ENCODE data around the gene TRAF3IP3. TPM values are rescaled to one million over a fixed set of nuclear protein-coding genes. Genes with fewer than 3 reads are reported as not detected.

TRAF3IP3 gene
- total RNA-seq, 1 experiment from 2014 or later = 0.34 TPM

DNA sequence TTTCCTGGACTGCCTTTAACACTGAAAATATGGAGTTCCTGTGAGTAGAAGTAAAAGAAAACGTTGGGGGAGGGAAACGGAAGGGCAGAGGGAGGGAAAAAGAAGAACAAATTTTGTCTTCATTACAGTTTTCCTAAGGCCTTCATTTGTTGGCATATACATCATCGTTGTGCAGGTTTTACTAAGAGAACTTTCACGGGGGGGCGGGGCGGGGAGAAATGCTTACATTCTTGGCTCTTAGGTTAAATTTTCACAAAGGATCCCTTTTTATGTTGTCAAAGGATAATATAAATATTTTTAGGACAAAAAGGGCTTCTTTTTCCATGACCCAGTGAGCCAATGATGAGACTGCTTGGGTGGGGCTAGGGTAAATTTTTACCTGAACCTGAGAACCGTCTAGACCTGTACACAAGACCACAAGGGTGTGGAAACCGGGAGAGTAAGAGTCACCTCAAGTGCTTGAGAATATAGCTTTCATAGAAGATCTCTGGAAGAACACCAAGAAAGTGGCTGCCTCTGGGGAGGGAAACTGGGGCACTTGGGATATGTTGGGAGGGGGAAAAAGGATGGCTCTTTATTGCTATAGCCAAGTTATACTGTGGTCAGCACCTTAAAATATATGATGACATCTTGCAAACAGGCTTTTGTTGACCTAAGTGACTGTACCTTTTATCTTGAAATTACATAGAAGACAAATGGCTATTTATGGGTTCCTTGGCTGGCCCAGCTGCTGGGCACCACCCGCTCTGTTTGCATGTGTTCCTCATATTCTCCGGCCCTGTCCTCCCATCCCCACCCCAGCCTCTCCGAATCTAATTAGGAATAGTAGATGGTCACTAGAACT, 70.0 kb downstream of the TRAF3IP3 start:
- H3K36me3 ChIP-seq (ENCODE audit: control insufficient read depth in 1 of 2, insufficient read depth in 2 of 2, low read length in 2 of 2) = peaks cover 2 to 3% of the 10 kb centered on the region in 2 experiments; a peak in 2 of 4 replicates
- no peaks in the 10 kb centered on the region for H3K27me3 ChIP-seq (ENCODE audit: insufficient read depth, low read length)
- peaks cover 30% of the 10 kb centered on the region for H3K79me2 ChIP-seq (ENCODE audit: insufficient read depth, low read length)
- ATAC-seq = no peak
- no peaks in the 10 kb centered on the region for H3K9me2 ChIP-seq (ENCODE audit: insufficient read depth)
- ChIA-PET RAD21 (ENCODE audit: low non-redundant PET in 1 of 2, low total read pairs in 2 of 2, uncharacterized antibody in 2 of 2, unreplicated experiment in 2 of 2) (no interaction called here), CTCF (no interaction called here), POLR2A (no interaction called here)
- intact Hi-C loops (cut with micrococcal nuclease) = no loop called here
- H3K4me2 ChIP-seq (ENCODE audit: low read length) = no peak overlapping the region
- no peaks in the 10 kb centered on the region for H4K20me1 ChIP-seq (ENCODE audit: insufficient read depth)
- H3K4me3 ChIP-seq (replicated peaks in 1 of 2; ENCODE audit: low read depth in 1 of 2, low read length in 2 of 2) = no peak overlapping the region
- H3K4me1 ChIP-seq (ENCODE audit: control insufficient read depth in 1 of 2, insufficient read depth in 2 of 2, low read length in 2 of 2) = peaks cover 0 to 25% of the 10 kb centered on the region in 2 experiments; a peak in 2 of 4 replicates
- DNase-seq (ENCODE audit: low read depth, low spot score) = no peak
- BruUV-seq (replicated peaks) = no TSS peak
- no peak overlapping the region for H3K9ac ChIP-seq (ENCODE audit: low read length)
- H2AFZ ChIP-seq (ENCODE audit: low read depth, low read length, poor library complexity, severe bottlenecking) = no peak overlapping the region
- no peak overlapping the region for H3K27ac ChIP-seq (ENCODE audit: low read depth, low read length)
- TF ChIP-seq POLR2AphosphoS5 (IDR thresholded peaks at IDR 0.05; ENCODE audit: low read depth, low read length) (no peak), RAD21 (IDR thresholded peaks at IDR 0.05; ENCODE audit: low read depth) (no peak), CBX3 (IDR thresholded peaks at IDR 0.05; ENCODE audit: low read depth) (no peak), SRF (IDR thresholded peaks at IDR 0.05; ENCODE audit: low read depth) (no peak), SP1 (IDR thresholded peaks at IDR 0.05; ENCODE audit: low read depth) (no peak), EZH2phosphoT487 (IDR thresholded peaks at IDR 0.05; ENCODE audit: borderline replicate concordance) (no peak), JUND (IDR thresholded peaks at IDR 0.05) (no peak)
- TF ChIP-seq, protein P1, sequence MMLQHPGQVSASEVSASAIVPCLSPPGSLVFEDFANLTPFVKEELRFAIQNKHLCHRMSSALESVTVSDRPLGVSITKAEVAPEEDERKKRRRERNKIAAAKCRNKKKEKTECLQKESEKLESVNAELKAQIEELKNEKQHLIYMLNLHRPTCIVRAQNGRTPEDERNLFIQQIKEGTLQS (IDR thresholded peaks at IDR 0.05) = no peak
- no peaks in the 10 kb centered on the region for H3K9me3 ChIP-seq (ENCODE audit: control insufficient read depth in 1 of 2, insufficient read depth in 1 of 2, low read depth in 1 of 2, low read length in 2 of 2)
